Astrocyte (in vitro differentiated cells and primary cell): ENCODE results near the gene NAV2. TPM values are rescaled to one million over a fixed set of nuclear protein-coding genes. Genes with fewer than 3 reads are reported as not detected.
A peak's percentile ranks its signal among the peaks of the same experiment; 100 is the strongest.

Source experiments
- DNase-seq: peaks from one replicate; pipeline ENCODE4 v3.0.0-alpha.2; 2010; ENCODE audit warnings: low read depth
- FAIRE-seq: peaks from 2 replicates; lab custom pipeline; 2011; peaks lifted over from hg19 to GRCh38; lab: Jason Lieb, UNC
- H2AFZ ChIP-seq: 2 replicates; pipeline ENCODE4 v1.6.0; 2012; ENCODE audit warnings: low read depth, low read length, inconsistent platforms
- H3K27ac ChIP-seq: 2 replicates; pipeline ENCODE4 v1.5.1; 2011; ENCODE audit warnings: low read depth, low read length, inconsistent platforms
- H3K27me3 ChIP-seq: 2 replicates; pipeline ENCODE4 v1.6.0; 2011; ENCODE audit warnings: low read length, inconsistent platforms; ENCODE audit not compliant: insufficient read depth
- H3K36me3 ChIP-seq: 2 replicates; pipeline ENCODE4 v1.5.1; 2011; ENCODE audit warnings: low read length, inconsistent platforms; ENCODE audit not compliant: insufficient read depth
- H3K4me1 ChIP-seq: 2 replicates; pipeline ENCODE4 v1.5.1; 2011; ENCODE audit warnings: low read length, inconsistent platforms; ENCODE audit not compliant: insufficient read depth
- H3K4me2 ChIP-seq: 2 replicates; pipeline ENCODE4 v1.6.0; 2012; ENCODE audit warnings: low read length, inconsistent platforms
- H3K4me3 ChIP-seq: 2 replicates; pipeline ENCODE4 v1.5.1; 2011; ENCODE audit warnings: low read depth, mild to moderate bottlenecking, low read length, inconsistent platforms; ENCODE audit not compliant: insufficient read depth
- H3K79me2 ChIP-seq: 2 replicates; pipeline ENCODE4 v1.6.0; 2012; ENCODE audit warnings: mild to moderate bottlenecking, low read length, inconsistent platforms; ENCODE audit not compliant: insufficient read depth
- H3K9ac ChIP-seq: 2 replicates; pipeline ENCODE4 v1.6.0; 2012; ENCODE audit warnings: mild to moderate bottlenecking, low read length, inconsistent platforms
- H3K9me3 ChIP-seq: 2 replicates; pipeline ENCODE4 v1.5.1; 2012; ENCODE audit warnings: low read depth, mild to moderate bottlenecking, low read length, inconsistent platforms; ENCODE audit not compliant: insufficient read depth
- H4K20me1 ChIP-seq: 2 replicates; pipeline ENCODE4 v1.6.0; 2012; ENCODE audit warnings: low read length, inconsistent platforms; ENCODE audit not compliant: insufficient read depth
- H3K27ac Mint-ChIP-seq: one replicate; pipeline ENCODE4 v1.8.0; 2021; ENCODE audit warnings: mild to moderate bottlenecking, mixed read lengths; ENCODE audit not compliant: unreplicated experiment
- H3K27me3 Mint-ChIP-seq: one replicate; pipeline ENCODE4 v1.8.0; 2021; ENCODE audit warnings: low read depth, mixed read lengths; ENCODE audit not compliant: unreplicated experiment
- H3K36me3 Mint-ChIP-seq: one replicate; pipeline ENCODE4 v1.8.0; 2021; ENCODE audit warnings: low read depth, mixed read lengths; ENCODE audit not compliant: unreplicated experiment
- H3K4me1 Mint-ChIP-seq: one replicate; pipeline ENCODE4 v1.8.0; 2021; ENCODE audit warnings: low read depth, mixed read lengths; ENCODE audit not compliant: unreplicated experiment
- H3K4me3 Mint-ChIP-seq: one replicate; pipeline ENCODE4 v1.8.0; 2021; ENCODE audit warnings: mild to moderate bottlenecking, moderate library complexity, mixed read lengths; ENCODE audit not compliant: unreplicated experiment
- H3K9me3 Mint-ChIP-seq: one replicate; pipeline ENCODE4 v1.8.0; 2021; ENCODE audit warnings: mild to moderate bottlenecking, mixed read lengths; ENCODE audit not compliant: unreplicated experiment
- CTCF ChIP-seq: IDR thresholded peaks from 2 replicates; pipeline ENCODE4 v1.5.1; 2011; ENCODE audit warnings: low read depth, mild to moderate bottlenecking, inconsistent platforms, low read length, moderate library complexity; ENCODE audit not compliant: insufficient read depth
- EZH2 ChIP-seq: IDR thresholded peaks from 2 replicates; pipeline ENCODE4 v1.6.1; 2012; ENCODE audit warnings: mild to moderate bottlenecking, low read length, inconsistent platforms; ENCODE audit not compliant: insufficient read depth
- total RNA-seq: library from RNA; stranded (reverse); gene quantifications from 2 replicates; pipeline ENCODE4 v1.2.1, GENCODE V29; 2021

Gene NAV2
- total RNA-seq, 1 donor from 2014 or later, result 20.6 TPM

DNA sequence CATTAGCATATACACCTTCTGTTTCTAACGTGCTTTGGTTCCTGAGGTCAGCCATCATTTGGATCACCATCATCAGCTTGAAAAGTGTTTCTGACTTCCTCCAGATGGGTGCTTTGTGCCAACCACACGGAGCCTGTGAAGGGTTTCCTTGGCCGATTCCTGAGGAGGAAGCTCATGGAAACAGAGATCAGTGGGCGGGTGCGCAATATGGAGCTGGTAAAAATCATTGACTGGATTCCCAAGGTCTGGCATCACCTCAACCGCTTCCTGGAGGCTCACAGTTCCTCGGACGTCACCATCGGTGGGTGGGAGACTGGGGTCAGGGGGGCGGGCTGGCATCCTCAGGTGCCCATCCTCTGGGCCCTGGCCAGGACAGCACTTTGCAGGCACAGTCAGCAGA lies 392.8 kb downstream of the NAV2 start:
- no peak overlapping the region for H3K27ac ChIP-seq
- H3K27me3 Mint-ChIP-seq, result no peaks in the 10 kb centered on the region
- FAIRE-seq, result no peak
- DNase-seq, result no peak
- H3K27me3 ChIP-seq, result no peaks in the 10 kb centered on the region
- no peak overlapping the region for H3K4me3 Mint-ChIP-seq
- no peak overlapping the region for H3K9ac ChIP-seq
- no peak overlapping the region for H3K27ac Mint-ChIP-seq
- H3K4me3 ChIP-seq, result no peak overlapping the region
- peaks cover 48% of the 10 kb centered on the region for H3K36me3 Mint-ChIP-seq
- H3K36me3 ChIP-seq, result peaks cover 8% of the 10 kb centered on the region
- H3K79me2 ChIP-seq, result no peaks in the 10 kb centered on the region
- no peak overlapping the region for H3K4me2 ChIP-seq
- H2AFZ ChIP-seq, result no peak overlapping the region
- H3K4me1 Mint-ChIP-seq, result no peaks in the 10 kb centered on the region
- no peaks in the 10 kb centered on the region for H4K20me1 ChIP-seq
- H3K9me3 ChIP-seq, result no peaks in the 10 kb centered on the region
- TF ChIP-seq EZH2 (no peak), CTCF (no peak)
- peaks cover 7% of the 10 kb centered on the region for H3K4me1 ChIP-seq
- no peaks in the 10 kb centered on the region for H3K9me3 Mint-ChIP-seq

DNA sequence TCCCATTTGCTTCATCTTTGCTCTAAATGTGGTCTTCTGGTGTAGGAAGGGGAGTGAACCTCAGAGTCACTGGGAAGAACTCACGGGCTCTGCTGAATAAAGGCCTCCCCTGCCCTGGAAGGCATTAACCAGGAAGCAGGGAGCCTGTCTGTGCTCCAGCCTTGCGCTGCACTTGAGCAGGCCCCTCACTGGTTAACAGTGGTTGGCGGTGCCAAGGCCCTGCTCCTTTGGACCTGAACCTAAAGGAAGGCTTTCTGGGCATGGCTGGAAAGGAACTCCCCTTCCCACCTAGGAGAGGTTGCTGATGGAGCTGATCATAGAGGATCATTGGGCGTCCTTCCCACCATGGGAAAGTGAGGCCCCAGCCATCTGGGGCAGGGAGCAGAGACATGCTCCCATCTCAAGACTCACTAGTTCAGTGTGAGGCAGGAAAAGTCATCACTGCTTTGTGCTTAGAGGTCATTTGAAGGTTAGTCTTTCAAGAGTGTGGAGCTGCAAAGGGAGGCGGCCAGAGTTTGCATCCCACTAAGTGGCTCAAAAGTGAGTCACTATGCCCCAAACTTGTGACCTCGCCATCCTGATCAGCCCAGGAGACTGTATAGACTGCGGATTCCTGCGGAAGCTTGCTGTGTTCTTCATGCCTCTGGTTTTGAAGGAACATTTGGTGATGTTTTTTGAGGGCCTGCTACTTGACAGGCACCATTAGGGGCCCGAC lies 397.3 kb downstream of the NAV2 start:
- peaks cover 26% of the 10 kb centered on the region for H3K4me1 Mint-ChIP-seq
- no peak overlapping the region for H3K4me2 ChIP-seq
- H2AFZ ChIP-seq, result no peak overlapping the region
- no peak overlapping the region for H3K4me3 Mint-ChIP-seq
- H3K9ac ChIP-seq, result no peak overlapping the region
- no peak overlapping the region for H3K27ac ChIP-seq
- H3K4me3 ChIP-seq, result no peak overlapping the region
- H3K27me3 Mint-ChIP-seq, result no peaks in the 10 kb centered on the region
- H3K36me3 ChIP-seq, result peaks cover 2% of the 10 kb centered on the region
- H3K9me3 Mint-ChIP-seq, result no peaks in the 10 kb centered on the region
- no peak for FAIRE-seq
- peaks cover 21% of the 10 kb centered on the region for H3K36me3 Mint-ChIP-seq
- H3K27me3 ChIP-seq, result no peaks in the 10 kb centered on the region
- no peaks in the 10 kb centered on the region for H3K79me2 ChIP-seq
- peaks cover 41% of the 10 kb centered on the region for H3K4me1 ChIP-seq
- no peaks in the 10 kb centered on the region for H4K20me1 ChIP-seq
- TF ChIP-seq CTCF, result no peak
- TF ChIP-seq EZH2, result no peak
- H3K27ac Mint-ChIP-seq, result peak overlapping the region; percentile 98
- peak; percentile 61 for DNase-seq
- H3K9me3 ChIP-seq, result no peaks in the 10 kb centered on the region
